ENCODE results near the gene SLC4A8. TPM values are rescaled to one million over a fixed set of nuclear protein-coding genes. Genes with fewer than 3 reads are reported as not detected.
A peak's percentile ranks its signal among the peaks of the same experiment; 100 is the strongest.

SLC4A8 gene
- total and polyA plus RNA-seq, 11 donors: 0.07 to 3.6 (median 0.51) TPM

- Histone ChIP-seq H3K27me3 (no peaks in the 10 kb centered on the region), H3K27ac (no peak overlapping the region), H3K4me1 (peaks cover 0 to 5% (median 0%) of the 10 kb centered on the region in 12 donors), H3K36me3 (no peaks in the 10 kb centered on the region), H3K4me3 (no peak overlapping the region), H3K9me3 (no peaks in the 10 kb centered on the region)
- no peak for TF ChIP-seq POLR2A (IDR thresholded peaks at IDR 0.05)
- TF ChIP-seq, protein P1, sequence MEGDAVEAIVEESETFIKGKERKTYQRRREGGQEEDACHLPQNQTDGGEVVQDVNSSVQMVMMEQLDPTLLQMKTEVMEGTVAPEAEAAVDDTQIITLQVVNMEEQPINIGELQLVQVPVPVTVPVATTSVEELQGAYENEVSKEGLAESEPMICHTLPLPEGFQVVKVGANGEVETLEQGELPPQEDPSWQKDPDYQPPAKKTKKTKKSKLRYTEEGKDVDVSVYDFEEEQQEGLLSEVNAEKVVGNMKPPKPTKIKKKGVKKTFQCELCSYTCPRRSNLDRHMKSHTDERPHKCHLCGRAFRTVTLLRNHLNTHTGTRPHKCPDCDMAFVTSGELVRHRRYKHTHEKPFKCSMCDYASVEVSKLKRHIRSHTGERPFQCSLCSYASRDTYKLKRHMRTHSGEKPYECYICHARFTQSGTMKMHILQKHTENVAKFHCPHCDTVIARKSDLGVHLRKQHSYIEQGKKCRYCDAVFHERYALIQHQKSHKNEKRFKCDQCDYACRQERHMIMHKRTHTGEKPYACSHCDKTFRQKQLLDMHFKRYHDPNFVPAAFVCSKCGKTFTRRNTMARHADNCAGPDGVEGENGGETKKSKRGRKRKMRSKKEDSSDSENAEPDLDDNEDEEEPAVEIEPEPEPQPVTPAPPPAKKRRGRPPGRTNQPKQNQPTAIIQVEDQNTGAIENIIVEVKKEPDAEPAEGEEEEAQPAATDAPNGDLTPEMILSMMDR (IDR thresholded peaks at IDR 0.05): no peak
- ATAC-seq (no peak), DNase-seq (no peak)
- intact Hi-C loops (cut with DNase I): no loop called here
- 71 to 81% (median 73%) methylated on average over 13 of the region's 13 CpGs for WGBS, 4 donors
Observed at GRCh38 chr12:51520576-51521325, 96.1 kb downstream of the SLC4A8 start.

DNA sequence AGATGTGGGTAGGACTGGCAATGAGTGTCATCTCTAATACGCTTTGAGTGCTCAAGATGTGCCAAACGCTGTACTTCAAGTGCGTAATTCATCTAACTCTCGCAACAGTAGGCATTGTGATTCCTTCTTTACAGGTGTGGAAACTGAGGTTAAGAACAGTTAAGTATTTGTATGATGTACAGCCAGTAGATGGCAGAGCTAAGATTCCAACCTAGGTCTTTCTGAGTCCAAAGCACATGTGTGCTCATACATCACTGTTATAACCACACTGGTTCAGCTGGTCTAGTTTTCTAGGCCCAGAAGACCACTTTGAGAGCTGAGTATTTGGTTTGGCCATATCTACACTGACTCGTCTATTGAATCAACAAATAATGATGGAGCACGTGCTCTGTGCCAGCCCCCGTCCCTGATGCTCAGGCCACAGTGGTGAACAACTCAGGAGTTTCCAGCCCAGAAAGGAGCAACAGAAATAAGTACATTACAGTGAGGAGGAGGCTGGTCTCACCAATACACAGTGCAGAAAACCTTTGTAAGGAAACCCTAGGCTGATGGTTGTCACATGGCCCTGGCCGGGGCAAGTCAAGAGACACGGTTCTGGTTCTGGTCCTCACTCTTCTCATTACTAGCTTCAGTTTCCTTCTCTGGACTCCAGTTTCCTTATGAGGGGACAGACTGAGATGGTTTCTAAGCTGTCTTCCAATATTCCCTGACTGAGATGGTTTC is 97.1 kb downstream of the SLC4A8 start:
- no peak for TF ChIP-seq POLR2A (IDR thresholded peaks at IDR 0.05)
- TF ChIP-seq, protein P1 (IDR thresholded peaks at IDR 0.05): no peak
- ATAC-seq (no peak), DNase-seq (no peak)
- Histone ChIP-seq H3K27ac (no peak overlapping the region), H3K36me3 (no peaks in the 10 kb centered on the region), H3K4me1 (peaks cover 0 to 5% (median 0%) of the 10 kb centered on the region in 12 donors), H3K4me3 (no peak overlapping the region), H3K27me3 (no peaks in the 10 kb centered on the region), H3K9me3 (no peaks in the 10 kb centered on the region)
- intact Hi-C loops (cut with DNase I): no loop called here
- 84 to 94% (median 93%) methylated on average over 9 of the region's 9 CpGs for WGBS, 4 donors

GRCh38 chr12:51522696-51523095 is 98.1 kb downstream of the SLC4A8 start:
- DNase-seq (no peak), ATAC-seq (no peak)
- Histone ChIP-seq H3K4me3 (no peak overlapping the region), H3K27ac (no peak overlapping the region), H3K4me1 (peaks cover 0 to 5% (median 0%) of the 10 kb centered on the region in 12 donors), H3K27me3 (peaks cover 0 to 5% (median 0%) of the 10 kb centered on the region in 9 donors), H3K36me3 (no peaks in the 10 kb centered on the region), H3K9me3 (no peaks in the 10 kb centered on the region)
- TF ChIP-seq POLR2A (IDR thresholded peaks at IDR 0.05): no peak
- TF ChIP-seq, protein P1 (IDR thresholded peaks at IDR 0.05): no peak
- intact Hi-C loops (cut with DNase I): no loop called here
- WGBS, 4 donors: 57 to 64% (median 60%) methylated on average over 5 of the region's 5 CpGs

DNA sequence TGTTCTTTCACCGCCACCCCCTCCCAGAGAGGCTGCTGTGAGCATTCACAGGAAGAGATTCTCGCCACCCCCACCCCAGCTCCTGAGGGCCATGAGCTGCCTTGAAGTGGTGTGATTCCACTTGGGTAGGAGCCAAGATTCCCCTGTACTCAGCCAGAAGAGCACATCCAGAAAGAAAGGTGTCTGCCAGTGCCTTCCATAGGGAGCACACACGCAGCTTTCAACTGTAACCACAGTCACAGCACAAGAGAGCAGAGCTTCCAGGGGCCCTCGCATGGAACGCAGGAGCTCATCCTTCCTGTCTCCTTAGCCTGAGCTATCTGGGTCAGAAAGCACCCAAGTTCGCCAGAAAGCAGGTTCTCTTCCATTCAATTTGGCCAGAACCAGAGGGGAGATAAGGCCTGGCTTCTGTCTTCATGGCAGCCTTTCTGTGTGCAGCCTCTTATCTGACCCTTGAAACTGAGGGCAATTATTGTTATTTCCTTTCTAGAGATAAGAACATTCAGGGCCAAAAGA is 99.8 kb downstream of the SLC4A8 start:
- intact Hi-C loops (cut with DNase I): no loop called here

More for the DNA sequence above, 99.8 kb downstream of the SLC4A8 start:
- ATAC-seq (peak in 1 of 4 donors; percentile 10), DNase-seq (no peak)
- H3K9me3 ChIP-seq: no peaks in the 10 kb centered on the region
- H3K27me3 ChIP-seq: peaks cover 0 to 6% (median 0%) of the 10 kb centered on the region in 9 donors
- peaks cover 0 to 5% (median 0%) of the 10 kb centered on the region in 12 donors for H3K4me1 ChIP-seq
- no peaks in the 10 kb centered on the region for H3K36me3 ChIP-seq
- 44 to 49% (median 46%) methylated on average over 6 of the region's 6 CpGs for WGBS, 4 donors
- no peak overlapping the region for H3K27ac ChIP-seq
- no peak overlapping the region for H3K4me3 ChIP-seq
- TF ChIP-seq, protein P1 (IDR thresholded peaks at IDR 0.05): no peak
- no peak for TF ChIP-seq POLR2A (IDR thresholded peaks at IDR 0.05)
